Endothelial cell of umbilical vein (primary cell): Measurements from ENCODE around the gene RNMT. TPM values are rescaled to one million over a fixed set of nuclear protein-coding genes. Genes with fewer than 3 reads are reported as not detected.
"Not testable (repeated sequence)": the region's sequence is repeated elsewhere in the genome, so short reads cannot be mapped to it uniquely, and the experiment has no call there.

ENCODE experiments used
- BruUV-seq: library from RNA; stranded (reverse); fragments of 400-500 nt; replicated peaks from 2 replicates; lab custom pipeline; 2021; lab: Mats Ljungman, UMichigan
- CTCF ChIA-PET: fragments of 300-600, 350-600 bp; sonication (Branson Sonifier 250); formaldehyde crosslinking; loops from one replicate; lab custom pipeline; 2021; ENCODE audit warnings: antibody characterized with exemption, inconsistent platforms; lab: Charles Lee
- POLR2A ChIA-PET: fragments of 300-600, 350-600 bp; sonication (Branson Sonifier 250); formaldehyde crosslinking; loops from one replicate; lab custom pipeline; 2021; ENCODE audit warnings: antibody characterized with exemption, inconsistent platforms; lab: Charles Lee
- DNase-seq: peaks from one replicate; pipeline ENCODE4 v3.0.0-alpha.2; 2011; ENCODE audit warnings: low read depth, low spot score
- FAIRE-seq: peaks from 2 replicates; lab custom pipeline; 2011; peaks lifted over from hg19 to GRCh38; lab: Jason Lieb, UNC
- H2AFZ ChIP-seq: 2 replicates; pipeline ENCODE4 v1.6.0; 2012; ENCODE audit warnings: low read depth, low read length, control low read depth, inconsistent platforms
- H3K27ac ChIP-seq: 2 replicates; pipeline ENCODE4 v1.5.1; 2011; ENCODE audit warnings: low read depth, mild to moderate bottlenecking, control low read depth, low read length, moderate library complexity; ENCODE audit not compliant: insufficient read depth
- H3K27me3 ChIP-seq, 2 experiments: 2 replicates each; pipeline versions ENCODE4 v1.6.0 to v1.6.1; 2011; ENCODE audit warnings: low read length in 2 of 2, mixed read lengths in 1 of 2; ENCODE audit not compliant: control insufficient read depth in 2 of 2, insufficient read depth in 2 of 2
- H3K36me3 ChIP-seq, 2 experiments: 2 replicates in 1 of 2; 3 replicates in 1 of 2; pipeline ENCODE4 v1.5.1; 2011; ENCODE audit warnings: low read length in 2 of 2, mild to moderate bottlenecking in 1 of 2, moderate library complexity in 1 of 2; ENCODE audit not compliant: control insufficient read depth in 2 of 2, insufficient read depth in 2 of 2; ENCODE audit errors: extremely low read depth in 1 of 2
- H3K4me1 ChIP-seq: 3 replicates; pipeline ENCODE4 v1.5.1; 2011; ENCODE audit warnings: mild to moderate bottlenecking, low read length; ENCODE audit not compliant: control insufficient read depth, insufficient read depth; ENCODE audit errors: extremely low read depth
- H3K4me2 ChIP-seq: 2 replicates; pipeline ENCODE4 v1.6.1; 2011; ENCODE audit warnings: low read length, control low read depth, mixed read lengths; ENCODE audit not compliant: insufficient read depth
- H3K4me3 ChIP-seq, 3 experiments: fragments of 200-600 bp in 1 of 3; sonication (generic), shearing (Covaris generic) in 1 of 3; replicated peaks in 1 of 3; 2 replicates each; pipeline ENCODE4 v1.5.1; 2011 to 2016; ENCODE audit warnings: control low read depth in 3 of 3, low read length in 3 of 3, mild to moderate bottlenecking in 2 of 3, inconsistent platforms in 1 of 3, low read depth in 1 of 3, moderate library complexity in 1 of 3; ENCODE audit not compliant: insufficient read depth in 1 of 3
- H3K79me2 ChIP-seq: 2 replicates; pipeline ENCODE4 v1.6.0; 2012; ENCODE audit warnings: low read length, inconsistent platforms; ENCODE audit not compliant: control insufficient read depth, insufficient read depth
- H3K9ac ChIP-seq: replicated peaks from 2 replicates; pipeline ENCODE3; 2011; ENCODE audit warnings: low read length, control low read depth; ENCODE audit not compliant: insufficient read depth; ENCODE audit errors: extremely low read depth
- H3K9me1 ChIP-seq: replicated peaks from 3 replicates; pipeline ENCODE4 v1.6.0; 2011; ENCODE audit warnings: mild to moderate bottlenecking, low read length; ENCODE audit not compliant: control insufficient read depth, insufficient read depth; ENCODE audit errors: extremely low read depth
- H3K9me3 ChIP-seq: replicated peaks from 2 replicates; pipeline ENCODE4 v1.5.1; 2012; ENCODE audit warnings: low read length, inconsistent platforms; ENCODE audit not compliant: control insufficient read depth, insufficient read depth
- H4K20me1 ChIP-seq: replicated peaks from 2 replicates; pipeline ENCODE3; 2011; ENCODE audit warnings: mild to moderate bottlenecking, low read length; ENCODE audit not compliant: control insufficient read depth, insufficient read depth; ENCODE audit errors: extremely low read depth
- CTCF ChIP-seq, 2 donors: IDR thresholded peaks; 1 replicate in 1 of 2; 2 replicates in 1 of 2; pipeline ENCODE4 v1.5.1; 2011; ENCODE audit warnings: low read length in 2 of 2, mild to moderate bottlenecking in 2 of 2, moderate library complexity in 2 of 2, control low read depth in 1 of 2, inconsistent platforms in 1 of 2, low read depth in 1 of 2; ENCODE audit not compliant: insufficient read depth in 1 of 2; ENCODE audit errors: extremely low read depth in 1 of 2
- EZH2 ChIP-seq: IDR thresholded peaks from 2 replicates; pipeline ENCODE4 v1.6.1; 2012; ENCODE audit warnings: borderline replicate concordance, low read depth, mild to moderate bottlenecking, moderate library complexity, low read length, inconsistent platforms; ENCODE audit not compliant: severe bottlenecking
- FOS ChIP-seq: IDR thresholded peaks from 2 replicates; pipeline ENCODE4 v1.6.1; 2011; ENCODE audit warnings: mild to moderate bottlenecking, low read length, moderate library complexity, borderline replicate concordance; ENCODE audit not compliant: insufficient read depth
- GATA2 ChIP-seq: IDR thresholded peaks from 2 replicates; pipeline ENCODE4 v1.7.0; 2011; ENCODE audit warnings: low read depth, mild to moderate bottlenecking, moderate library complexity, mixed read lengths, low read length; ENCODE audit not compliant: insufficient read length, insufficient read depth
- JUN ChIP-seq: IDR thresholded peaks from 2 replicates; pipeline ENCODE4 v1.6.1; 2011; ENCODE audit warnings: borderline replicate concordance, low read depth; ENCODE audit not compliant: insufficient read length, insufficient read depth
- MAX ChIP-seq: IDR thresholded peaks from 2 replicates; pipeline ENCODE4 v1.6.1; 2011; ENCODE audit not compliant: insufficient read depth, insufficient read length
- MYC ChIP-seq: IDR thresholded peaks from one replicate; pipeline ENCODE4 v1.6.1; 2011; ENCODE audit warnings: mild to moderate bottlenecking, low read depth, low read length
- POLR2A ChIP-seq: IDR thresholded peaks from 2 replicates; pipeline ENCODE4 v1.6.1; 2012; ENCODE audit warnings: low read depth, mild to moderate bottlenecking, control low read depth, low read length
- POLR2AphosphoS5 ChIP-seq: IDR thresholded peaks from 2 replicates; pipeline ENCODE4 v1.6.1; 2012; ENCODE audit warnings: low read depth, mild to moderate bottlenecking, control low read depth, low read length, moderate library complexity; ENCODE audit not compliant: insufficient read depth
- dilution Hi-C: fragments of 300-500 bp; cut with MboI; formaldehyde crosslinking; loops from one replicate; pipeline ENCODE4 v1.15.0; 2019; ENCODE audit warnings: low sequenced_read_pairs; ENCODE audit not compliant: extremely low pct_ligation_motif_present
- intact Hi-C: fragments of 100-400 bp; cut with micrococcal nuclease; formaldehyde crosslinking; loops from one replicate; pipeline ENCODE4 v1.10.0; 2022
- polyA plus RNA-seq, 4 experiments: library from polyadenylated mRNA; depleted of rRNA in 3 of 4; stranded (reverse) in 3 of 4; unstranded in 1 of 4; fragments of >200 nt; gene quantifications; 2 replicates each; pipeline versions ENCODE4 v1.2.1 to v1.2.3, GENCODE V29; 2011 to 2012; ENCODE audit warnings: missing spikeins in 1 of 4
- total RNA-seq: library from RNA; stranded (reverse); gene quantifications from 2 replicates; pipeline ENCODE4 v1.2.3, GENCODE V29; 2021

The RNMT gene
- total and polyA plus RNA-seq, 2 donors (not counting 3 experiments of a cell fraction or from before 2014, with no cell fraction given): 9.8 to 29.5 TPM

GRCh38 chr18:13745696-13746095 is 19.2 kb downstream of the RNMT start:
- dilution Hi-C loops (no loop called here), intact Hi-C loops (no loop called here)
- BruUV-seq: no TSS peak
- DNase-seq: no peak
- no peak overlapping the region for H3K4me3 ChIP-seq
- no peaks in the 10 kb centered on the region for H3K4me1 ChIP-seq
- H4K20me1 ChIP-seq: no peaks in the 10 kb centered on the region
- H3K9ac ChIP-seq: no peak overlapping the region
- no peak overlapping the region for H3K27ac ChIP-seq
- TF ChIP-seq JUN: no peak
- ChIA-PET POLR2A (no interaction called here), CTCF (no interaction called here)
- H3K79me2 ChIP-seq: no peaks in the 10 kb centered on the region
- H3K4me2 ChIP-seq: no peak overlapping the region
- no peak for FAIRE-seq
- no peak overlapping the region for H2AFZ ChIP-seq
- H3K9me1 ChIP-seq: no peaks in the 10 kb centered on the region
- H3K36me3 ChIP-seq: peaks cover 16 to 20% of the 10 kb centered on the region in 2 experiments
- no peaks in the 10 kb centered on the region for H3K9me3 ChIP-seq
- no peaks in the 10 kb centered on the region for H3K27me3 ChIP-seq

GRCh38 chr18:13746633-13747032 is 20.2 kb downstream of the RNMT start:
- peaks cover 11 to 20% of the 10 kb centered on the region in 2 experiments for H3K36me3 ChIP-seq
- no peak overlapping the region for H3K4me2 ChIP-seq
- FAIRE-seq: no peak
- POLR2A ChIA-PET: no interaction called here
- H4K20me1 ChIP-seq: no peaks in the 10 kb centered on the region
- DNase-seq: no peak
- H3K27ac ChIP-seq: no peak overlapping the region
- TF ChIP-seq MYC (no peak), GATA2 (no peak), POLR2A (no peak), CTCF (IDR thresholded peaks at IDR 0.05; ENCODE audit: extremely low read depth in 1 of 2, insufficient read depth in 1 of 2, low read depth in 1 of 2, low read length in 2 of 2) (no peak), FOS (no peak), POLR2AphosphoS5 (no peak), MAX (no peak), EZH2 (no peak), JUN (no peak)
- no TSS peak for BruUV-seq
- H2AFZ ChIP-seq: no peak overlapping the region
- CTCF ChIA-PET: no interaction called here
- H3K4me3 ChIP-seq: no peak overlapping the region
- no peaks in the 10 kb centered on the region for H3K4me1 ChIP-seq
- H3K9ac ChIP-seq: no peak overlapping the region
- no peaks in the 10 kb centered on the region for H3K9me3 ChIP-seq
- H3K27me3 ChIP-seq: no peaks in the 10 kb centered on the region
- intact Hi-C loops (no loop called here), dilution Hi-C loops (no loop called here)
- no peaks in the 10 kb centered on the region for H3K9me1 ChIP-seq
- H3K79me2 ChIP-seq: no peaks in the 10 kb centered on the region

GRCh38 chr18:13751599-13751998 is 25.1 kb downstream of the RNMT start:
- not testable (repeated sequence) for H3K9me3 ChIP-seq

More at GRCh38 chr18:13751599-13751998, 25.1 kb downstream of the RNMT start:
- H2AFZ ChIP-seq, intact Hi-C loops, DNase-seq, H3K4me2 ChIP-seq, H3K4me1 ChIP-seq, H3K9me1 ChIP-seq, H3K27ac ChIP-seq, H3K79me2 ChIP-seq, H3K36me3 ChIP-seq, FAIRE-seq, H4K20me1 ChIP-seq, CTCF ChIA-PET, H3K27me3 ChIP-seq, BruUV-seq, H3K4me3 ChIP-seq, POLR2A ChIA-PET, H3K9ac ChIP-seq, dilution Hi-C loops: not testable (repeated sequence)
